Ammon's horn (tissue), 1 donor: Measurements from ENCODE around the gene UBXN7.
"Not testable (repeated sequence)": the region's sequence is repeated elsewhere in the genome, so short reads cannot be mapped to it uniquely, and the experiment has no call there.

Experiments
- DNase-seq: peaks from one replicate; pipeline ENCODE4 v3.0.0-alpha.2; 2016; ENCODE audit warnings: low spot score

UBXN7 gene

DNA sequence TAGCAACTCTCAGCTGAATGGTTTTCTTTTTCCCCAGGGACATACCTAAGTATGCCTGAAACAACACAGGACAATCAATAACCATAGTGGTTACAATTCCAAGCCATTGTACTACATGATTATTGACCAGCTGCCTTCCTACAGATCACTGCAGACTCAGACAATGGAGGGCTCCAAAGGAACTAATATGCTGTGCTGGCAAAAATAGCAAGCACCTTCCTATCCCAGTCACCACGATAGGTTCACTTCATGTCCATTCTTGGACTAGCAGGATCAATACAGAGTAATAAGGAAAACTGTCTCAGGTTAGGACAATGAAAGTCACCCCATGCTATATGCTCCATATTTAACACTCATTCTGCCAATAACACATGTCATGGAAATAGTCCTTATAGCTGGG lies 76.6 kb downstream of the UBXN7 start:
- DNase-seq, result no peak

- DNase-seq, result no peak
Measured at GRCh38 chr3:196354132-196354531, 78.1 kb downstream of the UBXN7 start.

GRCh38 chr3:196351541-196351940 lies 80.7 kb downstream of the UBXN7 start:
- no peak for DNase-seq

- DNase-seq, result no peak
Measured at GRCh38 chr3:196350067-196350466, 82.2 kb downstream of the UBXN7 start.

DNA sequence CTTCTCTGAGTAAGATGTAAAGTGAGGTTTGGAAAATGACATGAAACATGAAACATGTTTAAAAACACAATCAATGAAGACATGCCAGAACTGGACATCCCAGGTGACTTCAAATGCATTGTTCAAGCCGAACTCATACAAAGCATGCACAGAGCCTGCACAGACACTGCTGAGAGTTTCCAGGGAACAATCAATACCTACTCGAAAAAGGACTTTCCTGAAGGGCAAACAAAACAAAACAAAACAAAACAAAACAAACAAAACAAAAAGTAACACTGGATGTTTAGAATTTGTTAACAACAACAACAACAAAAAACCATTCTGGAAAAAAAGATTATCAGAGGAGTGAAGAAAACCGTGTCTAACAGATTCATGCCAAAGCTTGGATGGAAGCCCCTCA lies 83.5 kb downstream of the UBXN7 start:
- DNase-seq, result no peak

GRCh38 chr3:196344663-196345062 lies 87.6 kb downstream of the UBXN7 start:
- no peak for DNase-seq

GRCh38 chr3:196343917-196344316 lies 88.3 kb downstream of the UBXN7 start:
- not testable (repeated sequence) for DNase-seq

- no peak for DNase-seq
Measured at GRCh38 chr3:196341137-196341536, 91.1 kb downstream of the UBXN7 start.

- no peak for DNase-seq
Measured at GRCh38 chr3:196340466-196340865, 91.8 kb downstream of the UBXN7 start.

- DNase-seq, result no peak
Measured at GRCh38 chr3:196339493-196340254, 92.6 kb downstream of the UBXN7 start.

DNA sequence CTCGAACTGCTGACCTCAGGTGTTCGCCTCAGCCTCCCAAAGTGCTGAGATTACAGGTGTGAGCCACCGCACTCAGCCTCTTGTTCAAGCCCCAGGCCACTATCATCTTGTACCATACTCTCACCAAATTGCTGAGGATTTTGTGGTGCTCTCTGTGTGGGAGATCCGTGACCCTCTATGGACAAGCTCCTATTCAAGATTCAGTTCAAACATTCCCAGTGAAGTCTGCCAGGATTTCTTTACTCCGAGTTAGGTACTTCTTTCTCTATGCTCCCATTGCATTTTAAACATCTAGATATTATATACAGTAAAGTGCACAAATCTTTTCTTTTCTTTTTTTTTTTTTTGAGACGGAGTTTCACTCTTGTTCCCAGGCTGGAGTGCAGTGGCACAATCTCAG lies 93.2 kb downstream of the UBXN7 start:
- DNase-seq, result no peak

- no peak for DNase-seq
Measured at GRCh38 chr3:196336319-196337145, 95.7 kb downstream of the UBXN7 start.

DNA sequence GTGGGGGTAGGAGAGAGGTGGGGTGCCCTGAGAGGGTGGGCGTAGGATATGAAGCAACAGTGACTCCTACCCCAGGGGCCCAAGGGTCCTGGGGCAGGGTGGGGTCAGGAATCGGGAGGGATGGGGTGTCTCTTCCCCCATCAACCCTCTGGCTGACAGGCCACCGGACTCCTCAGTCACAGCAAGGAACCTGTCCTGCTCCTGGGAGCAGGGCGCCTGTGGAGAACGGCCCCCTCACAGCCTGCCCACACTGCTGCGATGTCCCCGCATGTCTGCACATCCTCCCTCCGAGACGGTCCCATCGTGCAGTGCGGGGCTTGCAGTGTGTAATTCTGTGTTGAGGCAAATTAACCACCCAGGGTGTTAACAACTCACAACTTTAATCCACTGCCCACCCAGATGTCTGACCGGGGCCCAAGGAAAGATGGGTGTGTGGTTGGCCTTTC lies 96.7 kb downstream of the UBXN7 start:
- DNase-seq, result no peak

- DNase-seq, result no peak
Measured at GRCh38 chr3:196334982-196335381, 97.2 kb downstream of the UBXN7 start.

- DNase-seq, result no peak
Measured at GRCh38 chr3:196332168-196332567, 100.1 kb downstream of the UBXN7 start.

GRCh38 chr3:196327405-196327804 lies 104.8 kb downstream of the UBXN7 start:
- DNase-seq, result no peak

GRCh38 chr3:196326936-196327335 lies 105.3 kb downstream of the UBXN7 start:
- DNase-seq, result no peak

GRCh38 chr3:196323691-196324090 lies 108.5 kb downstream of the UBXN7 start:
- no peak for DNase-seq

GRCh38 chr3:196323016-196323415 lies 109.2 kb downstream of the UBXN7 start:
- no peak for DNase-seq

GRCh38 chr3:196321162-196321561 lies 111.1 kb downstream of the UBXN7 start:
- DNase-seq, result peak; percentile 21

- no peak for DNase-seq
Measured at GRCh38 chr3:196320137-196320536, 112.1 kb downstream of the UBXN7 start.

GRCh38 chr3:196317687-196318467 lies 114.3 kb downstream of the UBXN7 start, which contains the start of gene DYNLT2B:
DYNLT2B (minus strand) TSS chr3:196318240; CDS start chr3:196318152, 88 bp downstream.
- DNase-seq, result peak; percentile 93
